ENCODE data around the gene PTPN4.
"Not testable (repeated sequence)": the region's sequence is repeated elsewhere in the genome, so short reads cannot be mapped to it uniquely, and the experiment has no call there.

The PTPN4 gene

DNA sequence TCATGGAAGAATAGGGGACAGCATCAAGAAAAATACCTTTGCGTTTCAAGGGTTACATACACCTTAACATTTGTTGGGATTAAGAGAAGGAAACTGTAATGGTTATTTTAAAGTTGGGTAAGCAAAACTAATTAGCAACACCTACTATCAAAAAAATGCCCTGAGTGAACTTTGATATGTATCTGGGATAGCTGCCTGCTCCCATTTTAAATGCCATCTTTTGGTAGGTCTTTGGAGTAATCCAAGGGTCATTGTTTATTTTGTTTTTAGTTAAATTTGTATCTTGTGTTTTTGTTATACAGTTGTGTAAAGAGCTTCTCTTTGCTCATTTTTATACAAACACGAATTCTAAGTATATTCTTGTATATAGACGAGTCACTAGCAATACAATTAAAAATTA lies 9.9 kb downstream of the PTPN4 start:
- no peak for DNase-seq

DNA sequence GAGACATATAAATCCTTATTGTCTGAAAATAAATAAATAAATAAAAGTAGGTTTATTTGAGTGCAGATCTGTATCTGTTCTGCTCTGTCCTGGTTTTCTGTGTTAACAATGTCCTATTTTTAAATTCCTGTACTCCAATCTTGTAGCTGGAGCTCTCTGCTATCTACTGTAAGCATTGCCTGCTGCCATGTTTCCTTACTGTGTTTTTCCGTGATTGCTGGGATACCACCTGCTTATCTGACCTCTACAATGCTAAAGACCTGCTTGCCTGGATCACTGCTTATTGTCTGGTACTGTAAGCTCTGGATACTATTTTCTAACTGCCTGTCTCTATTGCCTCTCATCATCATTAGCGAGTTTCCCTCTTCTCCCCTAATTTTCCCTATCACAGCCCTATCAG lies 11.6 kb downstream of the PTPN4 start:
- DNase-seq, result no peak

DNA sequence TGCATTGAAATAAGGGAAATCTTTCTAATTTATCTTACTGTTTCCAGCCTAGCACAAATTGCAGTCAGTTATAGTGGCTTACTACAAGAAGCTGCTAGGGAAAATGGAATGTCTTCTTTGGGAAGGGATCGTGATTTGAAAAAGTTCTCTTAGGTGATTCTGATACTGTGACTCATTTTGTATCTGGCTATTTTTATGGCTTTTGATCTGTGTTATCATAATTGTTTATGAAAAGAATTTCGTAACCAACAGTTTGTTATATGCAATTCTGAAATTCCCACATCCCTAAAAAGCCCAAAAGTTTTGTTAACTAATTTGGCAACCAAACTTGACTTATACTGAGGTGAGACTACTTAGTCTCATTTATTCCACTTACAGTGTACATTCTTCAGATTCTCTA lies 12.4 kb downstream of the PTPN4 start:
- no peak for DNase-seq

DNA sequence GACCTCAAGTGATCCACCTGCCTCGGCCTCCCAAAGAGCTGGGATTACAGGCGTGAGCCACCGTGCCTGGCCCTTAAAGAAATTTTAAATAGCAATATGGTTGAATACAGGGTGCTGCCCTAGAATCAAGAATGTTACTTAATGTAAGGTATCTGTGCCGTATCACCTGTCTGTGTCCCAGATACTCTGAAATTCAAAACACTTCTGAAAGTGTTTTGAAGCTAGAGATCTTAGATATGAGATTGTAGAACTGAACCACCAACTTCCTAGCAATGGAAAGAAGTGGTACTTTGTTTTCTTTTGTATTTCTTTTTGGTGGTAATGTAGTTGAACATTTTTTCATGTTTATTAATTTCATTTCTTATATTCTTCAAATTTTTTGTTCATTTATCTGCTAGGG lies 13.0 kb downstream of the PTPN4 start:
- DNase-seq, result no peak

DNA sequence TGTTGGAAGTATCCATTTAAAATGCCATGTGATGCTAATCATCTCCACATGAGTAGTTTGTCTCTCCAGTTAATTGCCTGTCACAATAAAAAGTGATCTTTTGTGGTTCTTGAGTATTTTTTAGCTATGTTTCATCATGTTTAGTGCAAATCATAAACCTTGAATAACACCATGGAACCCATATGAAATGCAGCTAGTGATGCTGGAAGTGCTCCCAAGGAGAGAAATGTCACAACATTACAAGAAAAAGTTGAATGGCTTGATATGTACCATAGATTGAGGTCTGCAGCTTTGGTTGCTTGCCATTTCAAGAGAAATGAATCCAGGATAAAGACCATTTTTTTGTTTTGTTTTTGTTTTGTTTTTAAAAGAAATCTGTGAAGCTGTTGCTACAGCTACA lies 14.3 kb downstream of the PTPN4 start:
- no peak for DNase-seq

DNA sequence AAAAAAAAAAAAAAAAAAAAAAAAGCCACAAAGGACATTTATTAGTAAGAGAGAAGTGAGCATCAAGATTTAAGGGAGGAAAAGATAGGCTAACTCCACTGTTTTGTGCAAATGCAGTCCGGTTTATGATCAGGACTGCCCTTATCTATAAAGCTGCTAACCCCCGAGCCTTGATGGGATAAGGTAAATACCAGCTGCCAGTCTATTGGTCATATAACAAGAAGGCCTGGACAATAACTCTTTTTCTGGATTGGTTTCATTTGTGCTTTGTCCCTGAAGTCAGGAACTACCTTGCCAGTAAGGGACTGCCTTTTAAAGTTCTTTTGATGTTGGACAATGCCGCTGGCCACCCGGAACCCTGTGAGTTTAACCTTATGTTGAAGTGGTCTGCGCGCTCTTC lies 15.4 kb downstream of the PTPN4 start:
- no peak for DNase-seq

DNA sequence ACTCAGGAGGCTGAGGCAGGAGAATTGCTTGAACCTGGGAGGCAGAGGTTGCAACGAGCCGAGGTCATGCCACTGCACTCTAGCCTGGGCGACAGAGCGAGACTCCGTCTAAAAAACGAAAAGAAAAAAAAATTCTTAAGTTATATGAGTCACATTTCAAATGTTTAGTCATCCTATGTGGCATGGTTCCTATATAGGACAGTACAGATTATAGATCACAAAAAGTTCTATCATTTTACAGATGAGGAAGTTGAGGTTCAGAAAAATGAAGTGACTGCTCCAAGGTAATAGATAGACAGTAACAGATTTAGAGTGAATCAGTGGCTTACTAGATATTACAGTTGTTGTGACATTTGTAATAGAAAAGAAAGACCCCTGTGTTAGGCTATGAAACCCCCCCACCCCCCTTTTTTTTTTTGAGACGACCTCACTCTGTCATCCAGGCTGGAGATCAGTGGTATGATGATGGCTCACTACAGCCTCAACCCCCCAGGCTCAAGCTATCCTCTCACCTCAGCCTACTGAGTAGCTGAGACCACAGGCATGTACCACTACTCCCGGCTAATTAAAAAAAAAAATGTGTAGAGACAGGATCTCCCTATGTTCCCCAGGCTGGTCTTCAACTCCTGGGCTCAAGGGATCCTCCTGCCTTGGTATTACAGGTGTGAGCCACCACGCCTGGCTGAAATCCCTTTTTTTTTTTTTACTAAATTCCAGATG lies 22.7 kb downstream of the PTPN4 start:
- DNase-seq, result no peak

DNA sequence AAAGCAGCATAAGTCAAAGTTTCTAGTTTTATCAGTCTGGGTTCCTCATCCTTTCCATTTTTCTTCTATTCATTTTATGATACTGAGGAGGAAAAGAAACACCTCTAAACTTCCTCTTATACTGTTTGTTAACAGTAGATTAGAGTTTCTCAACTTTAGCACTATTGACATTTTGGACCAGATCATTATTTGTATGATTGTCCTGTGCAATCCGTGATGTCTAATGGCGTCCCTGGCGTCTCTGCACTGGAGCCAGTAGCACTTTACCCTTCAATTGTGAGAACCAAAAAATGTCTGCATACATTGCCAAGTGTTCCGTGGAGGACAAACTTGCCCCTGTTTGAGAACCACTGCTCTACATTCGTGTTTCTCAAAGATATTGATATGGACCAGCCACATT lies 25.2 kb downstream of the PTPN4 start:
- DNase-seq, result no peak

DNA sequence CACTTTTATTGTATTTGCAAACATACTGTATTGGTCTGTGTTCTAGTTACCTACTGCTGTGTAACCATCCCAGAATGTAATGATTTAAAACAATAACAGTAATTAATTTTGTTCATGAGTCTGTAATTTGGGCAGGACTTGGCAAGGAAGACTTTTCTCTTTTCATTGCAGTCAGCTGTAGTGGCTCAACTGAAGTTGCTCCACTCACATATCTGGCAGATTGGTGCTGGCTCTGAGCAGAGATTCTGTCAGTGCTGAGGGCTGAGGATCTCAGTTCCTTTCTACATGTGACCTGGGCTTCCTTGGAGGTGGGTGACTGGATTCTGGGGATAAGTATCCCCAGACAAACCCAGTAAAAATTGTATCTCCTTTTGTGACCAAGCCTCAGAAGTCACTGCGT lies 26.6 kb downstream of the PTPN4 start:
- no peak for DNase-seq

DNA sequence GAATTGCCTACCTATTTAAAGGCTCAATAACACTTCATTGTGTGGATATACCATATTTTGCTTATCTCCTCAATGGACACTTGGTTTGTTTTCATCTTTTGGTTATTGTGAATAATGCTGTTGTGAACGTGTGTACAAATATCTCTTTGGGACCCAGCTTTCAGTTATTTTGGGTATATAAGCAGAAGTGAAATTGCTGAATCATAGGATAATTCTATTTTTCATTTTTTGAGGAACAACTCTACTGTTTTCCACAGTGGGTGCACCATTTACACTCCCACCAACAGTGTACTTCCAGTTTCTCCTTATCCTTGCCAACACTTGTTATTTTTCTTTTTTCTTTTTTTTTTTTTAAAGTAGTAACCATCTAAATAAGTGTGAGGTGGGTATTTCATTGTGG lies 29.0 kb downstream of the PTPN4 start:
- no peak for DNase-seq

DNA sequence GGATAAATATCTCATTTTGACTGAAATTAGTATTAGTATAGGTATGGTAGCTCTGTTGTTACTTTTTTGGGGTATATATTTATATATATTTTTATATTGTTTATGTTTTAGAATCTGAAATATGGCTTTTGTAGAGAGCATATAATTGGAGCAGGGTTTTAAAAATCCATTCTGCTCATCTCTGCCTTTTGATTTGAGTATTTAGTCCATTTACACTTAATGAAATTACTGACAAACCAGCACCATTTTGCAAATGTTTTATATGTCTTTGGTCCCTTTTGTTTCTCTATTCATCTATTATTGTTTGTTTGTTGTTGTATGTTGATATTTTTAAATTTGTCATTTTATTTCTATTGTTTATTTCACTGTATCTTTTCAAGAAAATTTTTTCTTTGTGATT lies 30.7 kb downstream of the PTPN4 start:
- DNase-seq, result no peak

DNA sequence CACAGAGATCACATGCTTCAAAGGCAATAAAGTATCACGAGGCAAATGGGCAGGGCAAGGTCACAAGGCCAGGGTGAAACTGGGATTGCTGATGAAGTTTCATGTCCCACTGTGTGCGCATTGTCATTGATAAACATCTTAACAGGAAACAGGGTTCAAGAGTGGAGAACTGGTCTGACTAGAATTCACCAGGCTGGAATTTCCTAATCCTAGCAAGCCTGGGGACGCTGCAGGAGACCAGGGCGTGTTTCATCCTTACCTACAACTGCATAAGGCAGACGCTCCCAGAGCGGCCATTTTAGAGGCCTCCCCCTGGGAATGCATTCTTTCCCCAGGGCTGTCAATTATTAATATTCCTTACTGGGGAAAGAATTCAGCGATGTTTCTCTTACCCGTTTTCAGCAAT lies 33.2 kb downstream of the PTPN4 start:
- DNase-seq, result no peak

DNA sequence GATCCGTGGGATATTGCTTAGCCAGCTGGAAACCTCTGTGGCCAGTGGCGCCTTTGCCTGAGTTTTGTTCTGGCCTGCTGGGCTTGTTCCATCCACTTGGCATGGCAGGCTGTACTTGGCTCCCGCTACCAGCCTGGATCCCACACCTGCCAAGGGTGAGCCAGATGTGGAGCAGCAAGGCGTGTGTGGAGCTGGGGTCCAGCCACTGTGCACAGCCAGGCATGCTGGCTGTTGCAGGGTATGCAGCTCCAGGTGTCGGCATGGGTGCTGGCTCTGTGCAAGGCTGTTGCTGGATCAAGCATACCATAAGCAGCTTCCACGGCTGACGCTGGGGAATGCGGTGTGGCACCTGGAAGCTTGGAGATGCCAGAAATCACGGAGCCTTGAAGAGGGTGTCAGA lies 34.5 kb downstream of the PTPN4 start:
- DNase-seq, result no peak

DNA sequence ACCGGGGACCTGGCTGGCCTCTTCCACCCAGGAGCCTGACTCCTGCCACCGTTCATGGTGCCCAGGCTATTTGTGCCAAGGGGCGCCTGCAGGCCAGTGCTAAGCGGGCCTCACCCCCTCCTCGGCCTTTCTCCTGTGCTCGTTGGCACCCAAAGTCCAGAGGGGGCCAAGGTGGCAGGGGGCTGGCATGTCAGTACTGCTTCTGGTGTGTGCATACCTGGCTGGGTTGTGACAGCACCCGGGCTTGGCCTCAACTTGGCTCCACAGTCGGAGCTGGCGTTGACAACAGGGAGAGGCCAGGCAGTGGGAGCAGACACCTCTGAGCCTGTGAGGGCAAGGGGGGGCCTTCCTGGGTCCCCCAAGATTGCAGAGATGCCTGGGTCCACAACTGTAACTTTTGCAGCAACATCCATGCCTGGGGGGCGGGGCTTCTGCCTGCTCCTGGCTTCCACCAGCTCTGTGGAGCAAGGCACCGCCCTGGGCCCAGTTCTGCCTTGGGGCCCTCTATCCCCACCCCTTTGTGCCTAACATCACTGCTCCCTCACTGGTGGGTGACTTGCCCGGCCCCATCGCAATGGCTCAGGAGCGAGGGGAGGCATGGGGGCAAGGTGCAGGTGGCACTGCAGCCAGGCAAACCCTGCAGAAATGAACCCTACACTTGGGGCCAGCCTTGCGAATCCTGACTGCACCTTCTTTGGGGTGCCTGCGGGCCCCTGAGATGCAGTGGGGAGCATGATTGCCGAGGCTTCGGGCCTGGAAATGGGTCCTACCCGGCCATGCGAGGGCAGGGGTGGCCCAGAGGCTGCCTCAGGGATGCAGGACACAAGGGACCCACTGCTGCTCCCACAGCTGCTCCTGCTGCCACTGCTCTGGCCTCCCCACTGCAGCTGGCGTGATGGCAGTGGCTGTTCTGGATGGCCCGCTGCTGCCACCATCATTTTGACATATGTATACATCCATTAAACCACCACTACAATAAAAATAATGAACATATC lies 35.9 kb downstream of the PTPN4 start:
- DNase-seq, result no peak

DNA sequence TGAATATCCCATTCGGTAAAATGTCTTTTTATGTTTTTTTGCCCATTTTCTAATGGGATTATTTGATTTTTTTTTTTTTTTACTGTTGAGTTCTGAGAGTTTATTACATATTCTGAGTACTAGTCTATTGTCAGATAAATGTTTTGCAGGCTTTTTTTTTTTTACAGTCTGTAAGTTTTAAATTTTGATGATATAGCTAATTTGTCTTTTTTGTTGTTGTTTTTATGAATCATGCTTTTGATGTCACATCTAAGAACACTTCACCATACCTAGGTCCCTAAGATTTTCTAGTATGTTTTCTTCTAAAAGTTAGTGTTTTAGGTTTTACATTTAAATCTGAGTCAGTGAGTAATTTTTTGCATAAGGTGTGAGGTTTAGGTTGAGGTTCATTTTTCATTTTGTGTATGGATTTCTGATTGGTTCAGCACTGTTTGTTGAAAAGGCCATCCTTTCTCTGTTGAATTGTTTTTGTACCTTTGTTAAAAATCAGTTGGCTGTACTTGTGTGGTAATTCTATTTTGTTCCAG lies 40.7 kb downstream of the PTPN4 start:
- DNase-seq, result no peak

DNA sequence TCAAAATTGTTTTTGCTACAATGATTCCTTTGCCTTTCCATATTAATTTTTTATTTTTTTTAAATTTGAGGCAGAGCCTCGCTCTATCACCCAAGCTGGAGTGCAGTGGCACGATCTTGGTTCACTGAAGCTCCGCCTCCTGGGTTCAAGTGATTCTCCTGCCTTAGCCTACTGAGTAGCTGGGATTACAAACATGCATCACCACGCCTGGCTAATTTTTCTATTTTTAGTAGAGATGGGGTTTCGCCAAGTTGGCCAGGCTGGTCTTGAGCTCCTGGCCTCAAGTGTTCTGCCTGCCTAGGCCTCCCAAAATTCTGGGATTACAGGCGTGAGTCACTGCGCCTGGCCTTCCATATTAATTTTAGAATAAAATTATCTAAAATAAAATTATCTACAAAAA lies 41.3 kb downstream of the PTPN4 start:
- no peak for DNase-seq

DNA sequence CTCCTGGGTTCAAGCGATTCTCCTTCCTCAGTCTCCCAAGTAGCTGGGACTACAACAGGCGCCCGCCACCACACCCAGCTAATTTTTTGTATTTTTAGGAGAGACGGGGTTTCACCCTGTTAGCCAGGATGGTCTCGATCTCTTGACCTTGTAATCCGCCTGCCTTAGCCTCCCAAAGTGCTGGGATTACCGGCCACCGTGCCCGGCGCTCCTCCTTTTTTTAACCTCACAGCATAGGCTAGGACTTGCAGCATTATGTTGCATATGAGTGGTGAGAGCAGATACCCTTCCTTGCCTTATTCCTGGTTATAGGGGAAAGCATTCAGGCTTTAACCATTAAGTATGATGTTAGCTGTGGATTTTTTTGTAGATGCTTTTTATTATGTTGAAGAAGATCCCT lies 42.3 kb downstream of the PTPN4 start:
- not testable (repeated sequence) for DNase-seq

DNA sequence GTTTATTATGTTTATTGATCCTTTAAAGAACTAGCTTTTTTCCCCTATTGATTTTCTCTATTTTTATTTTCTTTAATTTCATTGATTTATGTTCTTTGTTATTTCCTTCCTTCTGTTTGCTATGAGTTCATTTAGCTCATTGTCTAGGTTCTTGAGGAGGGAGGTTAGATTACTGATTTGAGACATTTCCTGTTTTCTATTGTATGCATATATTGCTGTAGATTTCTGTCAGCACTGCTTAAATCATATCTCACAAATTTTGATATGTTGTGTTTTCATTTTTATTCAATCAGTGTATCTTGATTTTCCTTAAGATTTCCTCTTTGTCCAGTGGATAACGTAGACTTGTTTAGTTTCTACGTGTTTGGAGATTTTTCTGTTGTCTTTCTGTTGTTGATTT lies 43.4 kb downstream of the PTPN4 start:
- no peak for DNase-seq

DNA sequence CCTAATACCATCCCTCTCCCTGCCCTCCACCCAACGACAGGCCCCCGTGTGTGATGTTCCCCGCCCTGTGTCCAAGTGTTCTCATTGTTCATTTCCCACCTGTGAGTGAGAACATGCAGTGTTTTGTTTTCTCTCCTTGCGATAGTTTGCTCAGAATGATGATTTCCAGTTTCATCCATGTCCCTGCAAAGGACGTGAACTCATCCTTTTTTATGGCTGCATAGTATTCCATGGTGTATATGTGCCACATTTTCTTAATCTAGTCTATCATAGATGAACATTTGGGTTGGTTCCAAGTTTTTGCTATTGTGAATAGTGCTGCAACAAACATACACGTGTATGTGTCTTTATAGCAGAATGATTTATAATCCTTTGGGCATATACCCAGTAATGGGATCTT lies 44.7 kb downstream of the PTPN4 start:
- DNase-seq, result not testable (repeated sequence)

DNA sequence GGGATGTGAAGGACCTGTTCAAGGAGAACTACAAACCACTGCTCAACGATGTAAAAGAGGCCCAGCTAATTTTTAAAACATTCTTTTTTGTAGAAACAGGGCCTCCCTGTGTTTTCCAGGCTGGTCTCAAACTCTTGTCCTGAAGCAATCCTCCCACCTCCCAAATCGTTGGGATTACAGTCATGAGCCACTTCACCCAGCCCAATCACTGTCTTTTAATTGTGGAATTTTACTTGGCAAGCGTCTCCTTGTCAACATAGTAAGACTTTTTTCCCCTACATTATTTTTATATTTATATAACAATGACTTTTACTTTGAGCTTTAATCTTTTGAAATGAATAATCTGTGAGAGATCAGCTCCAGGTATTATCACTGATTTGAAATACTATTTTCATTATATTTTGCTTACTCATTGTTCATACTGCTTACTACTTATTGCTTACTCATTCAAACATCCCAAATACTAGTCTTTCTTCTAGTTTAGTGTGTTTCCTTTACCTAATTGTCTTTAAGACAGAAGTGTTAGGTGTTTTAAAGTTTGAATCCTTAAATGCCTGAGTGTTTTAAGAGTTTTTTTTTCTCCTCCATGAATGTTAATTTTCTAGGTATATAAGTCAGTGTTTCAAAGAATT lies 48.9 kb downstream of the PTPN4 start:
- no peak for DNase-seq

DNA sequence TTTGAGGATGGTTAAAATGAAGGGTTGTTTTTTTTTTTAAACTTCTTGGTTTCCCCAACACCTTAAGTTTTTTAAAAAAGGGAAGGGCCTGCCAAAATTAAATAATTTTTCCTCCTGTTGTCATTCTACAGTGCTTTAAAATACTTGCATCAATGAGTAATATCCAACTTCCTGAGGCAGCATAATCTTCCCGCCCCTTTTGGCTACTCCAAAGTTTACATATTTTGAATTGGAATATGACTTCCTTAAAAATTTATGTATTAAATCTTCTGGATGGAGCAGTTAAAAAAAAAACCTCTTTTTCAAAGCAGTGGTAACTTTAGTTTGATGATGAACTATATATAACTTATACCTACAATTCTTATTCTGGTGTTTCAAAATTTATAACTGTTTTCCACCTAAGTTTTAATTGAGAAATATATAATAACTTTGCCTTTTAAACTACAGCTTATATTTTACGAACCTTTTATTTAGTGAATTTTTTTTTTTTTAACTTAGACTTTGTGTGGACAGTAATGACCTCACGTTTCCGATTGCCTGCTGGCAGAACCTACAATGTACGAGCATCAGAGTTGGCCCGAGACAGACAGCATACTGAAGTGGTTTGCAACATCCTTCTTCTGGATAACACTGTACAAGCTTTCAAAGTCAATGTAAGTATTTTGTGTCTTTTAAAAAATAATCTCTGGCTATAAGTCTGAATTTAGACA lies 49.8 kb downstream of the PTPN4 start:
- no peak for DNase-seq

DNA sequence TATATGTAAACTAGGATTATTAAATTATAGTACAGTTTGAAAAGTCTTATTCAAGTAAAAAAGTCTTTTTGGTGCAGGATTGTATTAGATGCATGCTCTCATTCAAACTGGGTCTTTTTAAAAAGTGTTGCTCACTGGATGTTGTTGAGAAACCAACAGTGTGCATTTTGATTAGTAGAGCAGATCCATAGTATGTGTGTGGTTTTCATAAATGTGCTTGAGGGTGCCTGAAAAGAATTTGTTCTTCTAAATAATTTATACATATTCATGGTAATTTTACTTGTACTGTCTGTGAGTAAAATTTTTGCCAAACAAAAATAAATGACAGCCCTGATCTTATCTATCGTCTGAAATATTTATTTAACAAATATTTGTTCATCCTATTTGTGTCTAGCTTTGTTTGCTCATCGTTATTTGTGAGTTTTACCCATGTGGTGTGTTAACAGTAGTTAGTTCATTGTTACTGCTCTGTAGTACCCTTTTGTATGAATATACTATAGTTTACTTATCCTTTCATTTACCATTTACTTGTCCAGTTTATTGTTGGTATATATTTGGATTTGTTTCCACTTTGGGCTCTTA lies 50.4 kb downstream of the PTPN4 start:
- DNase-seq, result no peak

DNA sequence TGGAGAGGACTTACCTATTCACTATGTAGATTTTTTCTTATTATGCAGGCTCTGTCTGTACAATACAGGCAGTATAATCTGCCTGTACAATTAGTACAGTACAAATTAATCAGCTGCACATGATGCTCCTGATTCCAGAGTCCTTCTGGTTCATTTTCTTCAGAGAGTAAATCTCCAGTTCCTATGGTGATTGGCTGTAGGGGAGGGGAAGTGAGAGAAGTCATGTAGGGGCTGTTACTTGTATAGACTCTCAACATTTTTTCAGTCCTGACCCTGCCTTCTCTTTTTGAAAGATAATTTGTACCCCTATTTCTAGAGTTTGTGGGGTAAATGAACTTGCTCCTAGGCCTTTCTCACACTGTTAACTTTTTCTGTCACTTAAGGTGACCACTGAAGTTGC lies 54.5 kb downstream of the PTPN4 start:
- no peak for DNase-seq

All from RPMI8226 (cell line).